MM.1S (cell line): ENCODE results near the gene MYO1G.

Source experiments
- DNase-seq: peaks from one replicate; pipeline ENCODE4 v3.0.0-alpha.2; 2015
- H2AFZ ChIP-seq: fragments of 300-600 bp; sonication (generic); 2 replicates; pipeline ENCODE4 v1.6.0; 2016; ENCODE audit warnings: antibody characterized with exemption, low read length
- H3F3A ChIP-seq: fragments of 300-600 bp; sonication (generic); 2 replicates; pipeline ENCODE4 v1.6.1; 2016; ENCODE audit warnings: mild to moderate bottlenecking, antibody characterized with exemption, low read length, moderate library complexity, mixed read lengths; ENCODE audit not compliant: insufficient read depth
- H3K27ac ChIP-seq: fragments of 300-600 bp; sonication (generic); 2 replicates; pipeline ENCODE4 v1.5.1; 2016; ENCODE audit warnings: mild to moderate bottlenecking, low read length
- H3K27me3 ChIP-seq: fragments of 300-600 bp; sonication (generic); replicated peaks from 2 replicates; pipeline ENCODE4 v1.6.0; 2016; ENCODE audit warnings: low read length; ENCODE audit not compliant: insufficient read depth
- H3K36me3 ChIP-seq: fragments of 300-600 bp; sonication (generic); replicated peaks from 2 replicates; pipeline ENCODE4 v1.6.1; 2016; ENCODE audit warnings: mild to moderate bottlenecking, low read length, mixed read lengths; ENCODE audit not compliant: insufficient read depth
- H3K4me1 ChIP-seq: fragments of 300-600 bp; sonication (generic); 2 replicates; pipeline ENCODE4 v1.6.1; 2016; ENCODE audit warnings: low read length, mixed read lengths
- H3K4me2 ChIP-seq: fragments of 300-600 bp; sonication (generic); 2 replicates; pipeline ENCODE4 v1.6.0; 2016; ENCODE audit warnings: low read depth, low read length
- H3K4me3 ChIP-seq: fragments of 300-600 bp; sonication (generic); 2 replicates; pipeline ENCODE4 v1.5.1; 2016; ENCODE audit warnings: low read length, mixed read lengths
- H3K79me2 ChIP-seq: fragments of 300-600 bp; sonication (generic); 2 replicates; pipeline ENCODE4 v1.6.1; 2016; ENCODE audit warnings: mixed run types, low read length, mixed read lengths
- H3K9ac ChIP-seq: fragments of 300-600 bp; sonication (generic); 2 replicates; pipeline ENCODE4 v1.6.1; 2016; ENCODE audit warnings: low read length, mixed read lengths
- H3K9me2 ChIP-seq: fragments of 300-600 bp; sonication (generic); replicated peaks from 2 replicates; pipeline ENCODE4 v1.6.1; 2016; ENCODE audit warnings: mild to moderate bottlenecking, low read length, mixed read lengths; ENCODE audit not compliant: insufficient read depth
- H3K9me3 ChIP-seq: fragments of 300-600 bp; sonication (generic); replicated peaks from 2 replicates; pipeline ENCODE4 v1.6.1; 2016; ENCODE audit warnings: mild to moderate bottlenecking, low read length, mixed read lengths; ENCODE audit not compliant: insufficient read depth
- H4K20me1 ChIP-seq: fragments of 300-600 bp; sonication (generic); 2 replicates; pipeline ENCODE4 v1.6.1; 2016; ENCODE audit warnings: mild to moderate bottlenecking, low read length, moderate library complexity, mixed read lengths; ENCODE audit not compliant: insufficient read depth
- EZH2 ChIP-seq: fragments of 300-600 bp; sonication (generic); optimal IDR thresholded peaks from 2 replicates; pipeline ENCODE3; 2017; ENCODE audit warnings: low read depth, mild to moderate bottlenecking, antibody characterized with exemption, low read length, mixed read lengths
- EZH2phosphoT487 ChIP-seq: fragments of 300-600 bp; sonication (generic); IDR thresholded peaks from 2 replicates; pipeline ENCODE4 v1.6.1; 2018; ENCODE audit warnings: antibody characterized with exemption, low read length
- TF ChIP-seq, protein P1 (sequence below): fragments of 300-600 bp; sonication (generic); IDR thresholded peaks from 2 replicates; pipeline ENCODE4 v1.5.1; 2016; ENCODE audit warnings: antibody characterized with exemption, low read length, mixed read lengths

MYO1G gene

DNA sequence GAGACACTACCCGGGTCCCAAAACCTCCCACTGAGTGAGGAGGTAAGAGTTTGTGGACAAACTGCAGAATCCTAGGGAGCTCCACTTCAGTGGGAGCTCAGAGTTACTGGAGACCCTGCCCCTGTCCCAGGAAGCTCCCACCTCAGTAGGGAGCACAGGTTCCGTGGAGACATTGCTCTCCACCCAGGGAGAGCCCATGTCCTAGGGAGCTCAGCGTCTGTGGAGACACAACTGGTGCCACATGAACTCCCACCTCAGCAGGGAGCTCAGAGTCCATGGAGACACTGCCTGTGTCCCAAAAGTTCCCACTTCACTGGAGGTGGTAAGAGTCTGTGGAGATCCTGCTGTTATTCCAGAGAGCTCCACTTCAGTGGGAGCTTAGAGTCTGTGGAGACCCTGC, 6.3 kb downstream of the MYO1G start:
- Histone ChIP-seq H3F3A (no peaks in the 10 kb centered on the region), H2AFZ (no peak overlapping the region), H3K4me2 (no peak overlapping the region), H3K9me3 (no peaks in the 10 kb centered on the region), H3K27me3 (no peaks in the 10 kb centered on the region), H3K27ac (no peak overlapping the region), H3K9me2 (no peaks in the 10 kb centered on the region), H3K36me3 (no peaks in the 10 kb centered on the region), H3K4me1 (peaks cover 6% of the 10 kb centered on the region; the same call in 1 of the 2 replicates), H4K20me1 (no peaks in the 10 kb centered on the region), H3K79me2 (no peaks in the 10 kb centered on the region), H3K4me3 (no peak overlapping the region), H3K9ac (no peak overlapping the region)
- no peak for DNase-seq
- TF ChIP-seq EZH2: no peak
- no peak for TF ChIP-seq EZH2phosphoT487
- TF ChIP-seq, protein P1, sequence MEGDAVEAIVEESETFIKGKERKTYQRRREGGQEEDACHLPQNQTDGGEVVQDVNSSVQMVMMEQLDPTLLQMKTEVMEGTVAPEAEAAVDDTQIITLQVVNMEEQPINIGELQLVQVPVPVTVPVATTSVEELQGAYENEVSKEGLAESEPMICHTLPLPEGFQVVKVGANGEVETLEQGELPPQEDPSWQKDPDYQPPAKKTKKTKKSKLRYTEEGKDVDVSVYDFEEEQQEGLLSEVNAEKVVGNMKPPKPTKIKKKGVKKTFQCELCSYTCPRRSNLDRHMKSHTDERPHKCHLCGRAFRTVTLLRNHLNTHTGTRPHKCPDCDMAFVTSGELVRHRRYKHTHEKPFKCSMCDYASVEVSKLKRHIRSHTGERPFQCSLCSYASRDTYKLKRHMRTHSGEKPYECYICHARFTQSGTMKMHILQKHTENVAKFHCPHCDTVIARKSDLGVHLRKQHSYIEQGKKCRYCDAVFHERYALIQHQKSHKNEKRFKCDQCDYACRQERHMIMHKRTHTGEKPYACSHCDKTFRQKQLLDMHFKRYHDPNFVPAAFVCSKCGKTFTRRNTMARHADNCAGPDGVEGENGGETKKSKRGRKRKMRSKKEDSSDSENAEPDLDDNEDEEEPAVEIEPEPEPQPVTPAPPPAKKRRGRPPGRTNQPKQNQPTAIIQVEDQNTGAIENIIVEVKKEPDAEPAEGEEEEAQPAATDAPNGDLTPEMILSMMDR: no peak

DNA sequence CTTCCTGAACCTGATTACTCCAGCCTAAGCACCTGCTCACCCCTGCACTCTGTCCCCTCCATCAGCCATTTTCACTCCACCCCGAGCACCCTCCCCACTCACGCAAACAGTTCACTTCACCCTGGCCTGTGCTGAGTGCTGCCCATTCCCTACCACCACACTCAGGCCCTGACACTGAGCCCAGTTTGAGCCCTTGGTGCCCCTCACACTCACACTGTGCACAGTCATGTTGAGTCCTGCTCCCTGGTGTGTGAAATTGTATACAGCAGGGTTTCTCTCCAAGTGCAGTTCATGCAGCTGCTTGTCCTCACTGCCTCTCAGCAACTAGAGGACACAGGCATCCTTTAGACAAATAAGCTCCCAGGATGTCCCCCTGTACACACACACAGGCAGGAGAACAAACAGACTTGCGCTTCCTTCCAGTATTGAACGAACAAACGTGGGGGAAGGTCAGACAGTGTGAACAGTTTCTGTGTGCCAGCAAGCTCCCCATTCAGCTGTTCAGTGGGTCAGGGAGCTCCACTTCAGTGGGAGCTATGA, 6.8 kb downstream of the MYO1G start:
- Histone ChIP-seq H3K9me3 (no peaks in the 10 kb centered on the region), H3K27ac (no peak overlapping the region), H3K27me3 (no peaks in the 10 kb centered on the region), H3K4me1 (peaks cover 6% of the 10 kb centered on the region; the same call in 1 of the 2 replicates), H2AFZ (no peak overlapping the region), H3K4me2 (no peak overlapping the region), H3K9ac (no peak overlapping the region), H3F3A (no peaks in the 10 kb centered on the region), H3K79me2 (no peaks in the 10 kb centered on the region), H3K36me3 (no peaks in the 10 kb centered on the region), H4K20me1 (no peaks in the 10 kb centered on the region), H3K4me3 (no peak overlapping the region), H3K9me2 (no peaks in the 10 kb centered on the region)
- TF ChIP-seq, protein P1: no peak
- TF ChIP-seq EZH2 (no peak), EZH2phosphoT487 (no peak)
- no peak for DNase-seq

DNA sequence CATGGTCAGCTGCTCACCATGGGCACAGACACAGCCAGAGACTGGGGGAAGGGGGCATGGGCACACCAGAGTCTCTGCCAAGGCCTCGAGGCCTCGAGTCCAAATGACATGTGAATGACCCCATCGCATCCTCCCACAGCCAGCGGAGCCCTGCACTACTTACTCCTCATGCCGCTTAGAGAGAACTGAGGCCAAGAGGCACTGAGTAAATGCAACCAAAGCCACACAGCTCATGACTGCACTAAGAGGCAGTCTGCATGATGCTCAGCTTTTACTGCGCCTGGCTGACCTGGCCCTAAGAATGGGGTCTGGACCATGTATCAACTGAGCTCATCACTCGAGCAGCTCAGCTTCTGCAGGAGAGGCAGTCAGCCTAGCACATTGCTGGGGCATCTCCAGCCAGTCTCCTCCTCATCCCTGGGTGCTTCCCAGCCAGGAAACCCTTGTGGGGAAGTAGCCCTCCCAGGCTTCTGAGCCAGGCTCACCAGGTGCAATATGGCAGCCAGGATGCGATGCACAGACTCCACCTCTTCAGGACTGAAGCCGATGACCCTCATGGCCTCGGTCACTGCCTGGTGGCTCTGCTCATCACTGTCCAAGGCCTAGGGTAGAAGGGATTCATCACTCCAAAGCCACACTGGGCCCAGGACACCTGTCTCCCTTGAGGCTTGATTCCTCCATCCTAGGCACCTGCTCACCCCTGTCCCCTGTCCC, 7.5 kb downstream of the MYO1G start:
- Histone ChIP-seq H3K9ac (no peak overlapping the region), H3K9me3 (no peaks in the 10 kb centered on the region), H3K36me3 (no peaks in the 10 kb centered on the region), H3K27me3 (no peaks in the 10 kb centered on the region), H3K27ac (no peak overlapping the region), H3K4me1 (peaks cover 6% of the 10 kb centered on the region; the same call in 1 of the 2 replicates), H4K20me1 (no peaks in the 10 kb centered on the region), H2AFZ (no peak overlapping the region), H3K4me3 (no peak overlapping the region), H3K4me2 (no peak overlapping the region), H3K79me2 (no peaks in the 10 kb centered on the region), H3F3A (no peaks in the 10 kb centered on the region), H3K9me2 (no peaks in the 10 kb centered on the region)
- TF ChIP-seq EZH2: no peak
- TF ChIP-seq EZH2phosphoT487: no peak
- TF ChIP-seq, protein P1: no peak
- no peak for DNase-seq
